WERI-Rb-1 (cell line): Measurements from ENCODE around the gene KRTAP20-4.

Source experiments
- DNase-seq: peaks from one replicate; pipeline ENCODE4 v3.0.0-alpha.2; 2020
- H3K27ac ChIP-seq: fragments of 250-450 bp; sonication (Bioruptor Pico); 2 replicates; pipeline ENCODE4 v1.5.1; 2020; ENCODE audit warnings: mild to moderate bottlenecking, moderate library complexity
- H3K27me3 ChIP-seq: fragments of 250-450 bp; sonication (Bioruptor Pico); 2 replicates; pipeline ENCODE4 v1.5.1; 2021; ENCODE audit warnings: mild to moderate bottlenecking, low read depth, moderate library complexity; ENCODE audit not compliant: insufficient read depth, severe bottlenecking
- H3K36me3 ChIP-seq: fragments of 250-450 bp; sonication (Bioruptor Pico); 2 replicates; pipeline ENCODE4 v1.5.1; 2020; ENCODE audit warnings: mild to moderate bottlenecking, moderate library complexity
- H3K4me3 ChIP-seq: 2 replicates; pipeline ENCODE4 v1.5.1; 2011; ENCODE audit warnings: low read depth, mild to moderate bottlenecking, control low read depth, low read length
- H3K9me3 ChIP-seq: fragments of 250-450 bp; sonication (Bioruptor Pico); 2 replicates; pipeline ENCODE4 v1.5.1; 2021; ENCODE audit warnings: mild to moderate bottlenecking, moderate library complexity; ENCODE audit not compliant: severe bottlenecking
- CTCF ChIP-seq: IDR thresholded peaks from 2 replicates; pipeline ENCODE4 v1.5.1; 2011; ENCODE audit warnings: low read depth, mild to moderate bottlenecking, control low read depth, inconsistent platforms, low read length

KRTAP20-4 gene

GRCh38 chr21:30620522-30620921 is at the start of gene KRTAP20-4:
KRTAP20-4 (plus strand) TSS chr21:30620627.
- no peak for DNase-seq
- Histone ChIP-seq H3K9me3 (no peaks in the 10 kb centered on the region), H3K27me3 (peaks cover 75% of the 10 kb centered on the region), H3K27ac (no peak within 1 kb of the TSS), H3K4me3 (no peak within 1 kb of the TSS), H3K36me3 (no peaks in the 10 kb centered on the region)
- TF ChIP-seq CTCF: no peak

- Histone ChIP-seq H3K27me3 (peaks cover 92% of the 10 kb centered on the region), H3K9me3 (no peaks in the 10 kb centered on the region), H3K27ac (no peak overlapping the region), H3K36me3 (no peaks in the 10 kb centered on the region), H3K4me3 (no peak overlapping the region)
- TF ChIP-seq CTCF: no peak
- DNase-seq: no peak
These were observed 42.7 kb upstream of the KRTAP20-4 start for GRCh38 chr21:30577766-30578165.

- H3K27ac ChIP-seq: no peak overlapping the region
- no peaks in the 10 kb centered on the region for H3K9me3 ChIP-seq
- H3K4me3 ChIP-seq: no peak overlapping the region
- TF ChIP-seq CTCF: no peak
- peaks cover 92% of the 10 kb centered on the region for H3K27me3 ChIP-seq
- no peak for DNase-seq
- H3K36me3 ChIP-seq: no peaks in the 10 kb centered on the region
These were observed 41.1 kb upstream of the KRTAP20-4 start for GRCh38 chr21:30579346-30579745.

GRCh38 chr21:30580132-30580531 is 40.3 kb upstream of the KRTAP20-4 start:
- no peak overlapping the region for H3K27ac ChIP-seq
- no peak for DNase-seq
- no peak for TF ChIP-seq CTCF

GRCh38 chr21:30582870-30583269 is 37.6 kb upstream of the KRTAP20-4 start:
- Histone ChIP-seq H3K4me3 (no peak overlapping the region), H3K27ac (no peak overlapping the region), H3K9me3 (no peaks in the 10 kb centered on the region), H3K27me3 (peaks cover 80% of the 10 kb centered on the region), H3K36me3 (no peaks in the 10 kb centered on the region)
- TF ChIP-seq CTCF: no peak
- DNase-seq: no peak

More at GRCh38 chr21:30580132-30580531, 40.3 kb upstream of the KRTAP20-4 start:
- Histone ChIP-seq H3K36me3 (no peaks in the 10 kb centered on the region), H3K9me3 (no peaks in the 10 kb centered on the region), H3K4me3 (no peak overlapping the region), H3K27me3 (peaks cover 91% of the 10 kb centered on the region)

GRCh38 chr21:30590297-30590696 is 30.1 kb upstream of the KRTAP20-4 start, which contains the start of gene KRTAP22-2:
KRTAP22-2 (minus strand) TSS chr21:30590397.
- no peak for DNase-seq
- no peak for TF ChIP-seq CTCF
- Histone ChIP-seq H3K9me3 (no peaks in the 10 kb centered on the region), H3K27me3 (peaks cover 49% of the 10 kb centered on the region), H3K4me3 (no peak within 1 kb of the TSS), H3K36me3 (no peaks in the 10 kb centered on the region), H3K27ac (no peak within 1 kb of the TSS)
